Suppressor macrophage (primary cell): ENCODE measurements around the gene MTSS2.
A peak's percentile ranks its signal among the peaks of the same experiment; 100 is the strongest.

ENCODE experiments used
- DNase-seq, 4 experiments: peaks; one replicate each; pipeline ENCODE4 v3.0.0-alpha.2; 2020 to 2022

The MTSS2 gene

DNA sequence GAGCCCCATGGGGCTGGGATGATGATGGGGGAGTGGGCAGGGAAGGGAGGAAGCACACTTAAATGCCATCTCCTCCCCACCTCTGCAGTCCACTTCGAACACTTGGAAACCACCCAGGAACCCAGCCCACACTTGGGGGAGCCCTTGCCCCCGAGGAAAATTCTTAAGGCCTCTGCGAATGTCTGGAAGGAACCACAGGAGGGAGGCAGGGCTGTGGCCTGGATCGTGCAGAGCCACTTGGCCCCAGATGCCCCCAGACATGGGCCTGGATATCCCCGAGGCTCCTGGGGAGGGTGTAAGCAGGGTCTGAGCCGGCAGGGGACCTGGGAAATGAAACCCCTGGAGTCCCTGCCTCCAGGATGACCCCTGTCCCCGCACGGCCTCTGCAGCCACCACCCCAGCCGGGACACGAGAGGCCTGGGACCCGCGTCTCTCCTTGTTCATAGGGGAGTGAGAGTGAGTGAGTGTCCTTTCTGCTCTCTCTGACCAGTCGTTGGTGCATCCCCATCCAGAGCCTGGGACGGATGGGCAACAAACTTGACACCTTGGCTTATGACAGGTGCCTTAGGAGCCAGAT is 11.8 kb upstream of the MTSS2 start:
- DNase-seq, result no peak

DNA sequence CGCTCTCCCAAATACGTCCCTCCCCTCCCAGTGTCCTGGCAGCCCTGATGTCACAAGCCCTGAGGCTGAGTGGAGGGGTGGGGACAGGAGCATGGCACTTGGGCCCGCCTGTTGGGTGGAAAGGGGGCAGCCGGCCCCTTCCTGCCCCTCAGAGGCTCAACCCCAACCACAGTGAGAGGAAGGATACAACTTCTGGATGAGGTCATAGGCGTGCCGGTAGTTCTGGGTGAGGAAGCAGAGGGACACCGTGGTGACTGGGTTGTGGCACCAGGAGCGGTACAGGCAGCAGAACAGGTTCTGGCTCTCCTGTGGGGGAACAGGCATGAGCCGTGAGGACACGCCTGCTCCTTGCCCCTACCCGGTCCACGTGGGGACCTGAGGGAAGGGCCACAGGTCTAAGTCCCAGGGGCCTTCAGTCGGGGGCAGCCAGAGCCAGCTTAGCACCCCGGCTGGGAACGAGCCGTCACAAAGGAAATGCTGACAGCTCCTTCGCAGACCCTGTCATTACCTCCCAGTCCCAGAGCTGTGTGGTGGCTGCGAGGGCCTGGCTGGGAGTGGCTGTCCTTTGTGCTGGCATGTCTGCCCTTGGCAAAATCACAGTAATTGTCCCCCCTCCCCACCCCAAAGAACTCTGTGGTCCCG is 11.2 kb upstream of the MTSS2 start:
- peak in 1 of 4 experiments; percentile 19 for DNase-seq

DNA sequence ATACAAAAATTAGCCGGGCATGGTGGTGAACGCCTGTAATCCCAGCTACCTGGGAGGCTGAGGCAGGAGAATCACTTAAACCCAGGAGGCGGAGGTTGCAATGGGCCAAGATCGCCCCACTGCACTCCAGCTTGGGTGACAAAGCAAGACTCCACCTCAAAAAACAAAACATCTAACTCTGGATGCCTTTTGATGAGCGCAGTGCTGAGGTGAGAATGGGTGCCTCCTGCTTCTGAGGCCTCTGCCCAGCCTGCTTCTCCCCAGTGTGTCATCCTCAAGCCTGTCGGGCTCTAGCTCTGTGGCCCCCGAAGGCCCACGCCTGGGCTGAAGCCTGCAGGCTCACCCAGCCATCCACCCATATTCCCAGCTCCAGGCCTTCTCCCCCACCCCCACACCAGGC is 10.5 kb upstream of the MTSS2 start:
- no peak for DNase-seq

DNA sequence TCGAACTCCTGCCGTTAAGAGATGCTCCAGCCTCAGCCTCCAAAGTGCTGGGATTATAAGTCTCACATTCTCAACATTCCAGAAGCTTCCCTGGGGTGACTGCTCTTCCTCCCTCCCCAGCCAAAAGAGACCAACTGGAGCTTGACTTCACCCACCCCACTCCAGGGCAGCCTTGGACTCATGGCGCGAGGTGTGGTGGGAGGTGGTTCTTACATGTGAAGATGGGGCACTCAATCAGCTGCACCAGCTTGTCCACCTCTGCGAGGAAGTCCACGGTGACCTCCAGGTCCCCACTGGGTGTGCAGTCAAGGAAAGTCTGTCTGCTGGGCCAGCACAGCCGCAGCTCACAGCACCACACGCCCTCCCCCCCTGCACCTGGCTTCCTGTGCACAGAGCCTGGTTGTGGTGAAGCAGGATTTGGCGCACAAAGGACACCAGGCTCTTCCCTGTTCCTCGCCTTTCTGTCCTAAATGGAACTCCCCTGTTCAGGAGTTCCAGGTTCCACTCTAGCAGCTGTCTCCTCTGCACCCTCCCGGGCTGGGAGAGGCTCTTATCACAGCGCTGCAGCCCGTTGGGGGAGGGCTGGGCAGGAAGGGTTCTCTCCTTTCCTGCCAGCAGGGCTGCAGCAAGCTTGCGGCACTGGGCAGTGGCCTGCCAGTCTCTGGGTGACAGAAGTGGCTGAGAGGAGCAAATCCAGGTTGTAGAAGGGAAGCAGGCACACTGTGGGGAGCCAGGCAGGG is 9.6 kb upstream of the MTSS2 start:
- DNase-seq, result no peak

DNA sequence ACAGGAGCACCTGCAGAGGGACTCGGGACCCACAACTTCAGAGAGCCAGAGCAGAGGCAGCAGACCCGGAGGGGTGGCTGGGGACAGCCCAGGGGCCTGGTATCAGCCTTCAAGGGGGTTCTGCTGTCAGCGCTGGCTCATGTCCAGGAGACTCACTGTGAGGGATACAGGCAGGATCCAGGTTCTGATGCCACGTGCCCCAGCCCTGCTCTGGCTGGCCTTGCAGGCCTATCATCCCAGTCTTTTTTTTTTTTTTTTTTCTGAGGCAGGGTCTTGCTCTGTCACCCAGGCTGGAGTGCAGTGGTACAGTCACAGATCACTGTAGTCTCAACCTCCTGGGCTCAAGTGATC is 9.0 kb upstream of the MTSS2 start:
- DNase-seq, result no peak

DNA sequence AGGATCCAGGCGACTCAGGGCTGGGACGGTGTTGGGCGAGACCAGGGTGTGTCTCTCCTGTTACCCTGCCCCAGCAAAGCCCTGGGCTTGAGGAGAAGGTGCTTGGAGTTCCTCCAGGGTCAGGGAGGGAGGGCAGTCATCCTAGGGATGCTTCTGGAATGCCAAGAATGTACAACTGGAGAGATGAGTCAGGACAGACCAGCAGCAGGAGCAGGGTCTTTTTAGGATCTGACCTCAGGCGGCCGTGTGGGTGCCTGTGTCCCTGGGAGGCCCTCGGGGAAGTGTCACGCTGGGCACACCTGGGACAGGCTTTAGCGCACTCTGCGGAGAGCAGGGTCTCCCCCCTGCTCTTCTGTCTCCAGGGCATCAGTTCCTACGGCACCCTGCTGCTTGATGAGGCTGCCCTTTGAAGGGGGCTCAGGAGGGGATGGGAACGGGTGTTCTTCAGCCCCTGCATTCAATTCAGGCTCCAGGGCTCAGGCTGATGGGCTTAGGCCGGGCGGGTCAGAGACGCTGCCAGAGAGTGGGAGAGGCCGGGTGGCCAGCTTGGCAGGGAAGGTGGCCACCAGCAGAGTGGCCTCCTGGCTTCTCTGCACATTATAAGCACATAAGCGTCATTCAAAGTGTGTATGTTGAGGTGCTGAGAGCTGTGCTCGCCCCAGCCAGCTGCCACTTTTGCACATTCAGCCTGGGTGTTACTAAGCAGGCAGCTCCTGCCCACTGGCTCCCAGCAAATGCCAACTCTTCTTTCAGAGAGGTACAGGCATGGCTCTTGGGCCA is 8.4 kb upstream of the MTSS2 start:
- DNase-seq, result no peak

DNA sequence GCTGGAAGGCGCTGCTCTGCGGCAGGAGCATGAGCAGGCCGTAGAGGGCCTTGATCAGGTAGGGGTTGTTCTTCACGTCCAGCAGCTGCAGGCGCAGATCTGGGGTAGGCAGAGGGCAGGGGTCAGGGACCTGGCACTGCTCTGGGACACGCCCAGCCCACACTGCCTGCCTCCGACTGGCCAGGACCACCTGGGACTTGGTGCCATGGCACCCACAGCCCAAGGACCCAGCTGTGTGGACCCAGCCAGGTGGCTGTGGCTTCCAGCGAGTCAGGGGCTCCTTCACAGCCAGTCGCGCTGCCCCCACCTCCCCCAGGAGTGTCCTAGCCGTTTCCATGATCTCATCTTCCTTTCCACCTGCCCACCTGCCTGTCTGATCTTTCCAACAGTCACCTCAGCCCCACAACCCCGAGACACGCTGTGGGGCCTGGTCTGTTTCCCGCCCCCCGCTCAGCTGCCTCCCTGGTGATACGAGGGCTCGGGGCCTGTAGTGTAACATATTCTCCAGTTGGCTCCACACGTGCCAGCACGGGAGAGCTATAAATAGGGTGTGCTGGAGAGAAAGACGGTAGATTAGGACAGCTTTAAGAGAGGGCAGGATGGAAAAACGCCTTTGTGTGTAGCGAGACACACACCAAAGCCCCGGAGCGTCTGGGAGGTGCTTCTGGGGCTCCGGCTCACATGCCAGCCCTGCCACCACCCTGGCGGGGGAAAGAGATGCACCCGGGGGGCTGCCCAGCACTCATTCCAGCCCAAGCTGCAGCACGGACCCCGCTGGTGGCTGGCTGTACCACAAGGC is 7.2 kb upstream of the MTSS2 start:
- no peak for DNase-seq

DNA sequence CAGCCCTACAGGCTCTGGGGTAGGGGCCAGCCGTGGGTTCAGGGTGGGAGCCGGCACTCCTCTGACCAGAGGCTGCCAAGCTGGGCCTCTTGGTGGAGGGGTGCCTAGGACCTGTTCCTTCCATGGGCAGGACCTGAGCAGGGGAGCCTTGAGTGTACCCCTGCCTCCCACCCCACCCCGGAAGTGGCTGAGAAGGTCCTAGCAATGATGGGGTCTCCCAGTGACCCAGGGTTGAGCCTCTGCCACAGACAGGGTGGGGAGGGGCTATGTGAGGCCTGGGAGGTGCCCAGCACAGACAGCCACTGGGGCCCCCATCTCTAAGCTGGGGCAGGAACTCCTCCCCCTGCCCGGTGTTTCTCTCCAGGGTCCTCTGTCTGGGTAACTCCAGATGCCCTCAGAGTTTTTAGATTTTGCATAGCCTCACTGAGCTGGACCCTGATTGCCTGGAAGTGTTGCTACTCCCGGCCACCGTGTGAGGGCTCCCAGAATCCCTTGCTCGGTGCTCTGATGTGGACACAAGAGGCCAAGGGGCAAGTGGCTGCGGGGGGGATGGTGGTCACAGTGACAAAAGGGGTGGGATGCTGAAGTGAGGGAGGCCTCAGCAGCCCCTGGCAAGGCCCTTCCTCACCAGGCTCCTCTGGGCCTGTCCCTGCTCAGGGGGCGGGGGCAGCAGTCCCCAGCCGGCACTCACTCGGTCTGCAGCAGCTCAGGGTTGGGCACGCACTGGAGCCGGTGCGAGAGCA is 6.4 kb upstream of the MTSS2 start:
- DNase-seq, result no peak

DNA sequence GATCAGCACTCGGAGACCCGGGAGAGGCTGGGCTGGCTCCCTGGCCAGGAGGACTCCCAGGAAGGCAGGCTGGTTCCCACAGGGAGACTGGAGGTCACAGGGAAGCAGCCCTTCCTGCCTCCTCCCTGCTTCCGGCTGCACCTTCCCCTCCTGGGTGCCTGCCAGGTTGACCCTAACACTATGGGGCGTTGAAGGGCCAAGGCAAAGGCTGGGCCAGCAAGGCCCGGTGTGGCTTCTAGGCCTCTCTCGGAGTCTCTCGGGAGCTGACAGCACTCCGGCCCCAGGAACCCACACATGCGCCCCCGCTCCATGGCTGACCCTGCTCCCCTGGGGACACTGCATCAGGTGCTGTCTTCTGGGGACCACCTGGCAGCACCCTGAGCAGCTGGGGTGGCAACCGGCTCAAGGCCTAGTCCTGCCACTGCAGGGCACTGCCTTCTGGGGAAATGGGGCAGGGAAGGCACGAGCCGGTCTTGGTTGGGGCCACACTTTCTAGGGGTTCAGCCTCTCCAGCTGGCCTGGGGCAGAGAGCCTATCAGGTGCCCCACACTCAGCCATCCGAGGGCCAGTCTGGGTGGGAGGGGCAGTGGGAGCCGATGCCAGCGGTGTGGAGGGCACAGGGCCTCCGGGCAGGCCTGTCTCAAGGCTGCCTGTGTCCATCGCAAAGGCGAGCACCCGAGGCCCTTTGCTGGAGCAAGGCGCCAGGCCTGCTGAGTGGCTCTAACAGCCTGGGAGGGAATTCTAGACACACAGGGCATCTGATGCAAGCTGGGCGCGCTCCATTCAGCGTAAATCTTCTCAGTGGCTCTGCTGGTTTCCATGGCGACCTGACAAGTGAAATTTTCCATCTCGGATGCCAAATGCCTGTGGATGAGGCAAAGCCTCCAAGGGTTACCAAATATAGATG is 5.6 kb upstream of the MTSS2 start:
- no peak for DNase-seq

DNA sequence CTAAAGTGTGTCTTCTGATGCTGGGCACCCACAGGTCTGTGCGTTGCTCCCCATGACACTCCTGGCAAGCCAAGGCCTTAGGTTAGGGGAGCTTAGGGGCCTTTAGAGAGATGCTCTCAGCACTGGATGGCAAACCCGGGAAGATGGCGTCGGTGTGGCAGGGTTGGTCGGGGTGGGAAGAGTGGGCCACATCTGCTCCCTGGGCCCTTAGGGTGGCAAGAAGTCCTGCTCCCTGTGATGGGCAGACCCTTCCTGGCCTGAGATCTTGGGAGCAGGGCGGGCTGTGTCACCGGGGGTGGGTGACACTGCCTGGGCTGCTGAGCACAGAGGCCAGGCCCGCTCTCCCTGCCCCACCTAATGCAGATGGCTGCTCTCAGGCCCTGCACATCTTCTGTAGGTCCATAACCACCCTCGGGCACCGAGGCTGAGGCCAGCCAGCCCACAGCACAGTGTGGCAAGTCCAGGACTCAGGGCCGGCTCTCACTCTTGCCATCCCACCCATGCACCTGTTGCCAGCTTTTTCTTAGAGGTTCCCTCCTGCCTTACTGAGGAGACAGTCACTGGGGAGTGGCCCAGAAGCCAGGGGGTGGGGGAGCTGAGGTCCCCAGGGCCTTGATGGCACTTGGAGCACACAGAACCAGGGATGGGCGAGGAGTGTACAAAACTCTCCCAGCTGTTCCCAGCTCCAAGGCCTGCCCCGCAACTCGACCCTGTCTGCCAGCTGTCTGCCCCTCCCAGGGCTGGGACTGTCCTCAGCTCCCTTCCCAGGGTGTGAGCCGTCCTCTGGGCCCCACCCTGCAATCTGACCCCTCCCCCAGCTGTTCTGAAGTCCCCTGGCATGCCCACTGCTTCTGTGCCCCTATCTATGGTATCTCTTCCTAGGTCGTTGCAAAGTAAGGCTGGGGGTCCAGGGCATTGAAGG is 4.4 kb upstream of the MTSS2 start:
- no peak for DNase-seq

DNA sequence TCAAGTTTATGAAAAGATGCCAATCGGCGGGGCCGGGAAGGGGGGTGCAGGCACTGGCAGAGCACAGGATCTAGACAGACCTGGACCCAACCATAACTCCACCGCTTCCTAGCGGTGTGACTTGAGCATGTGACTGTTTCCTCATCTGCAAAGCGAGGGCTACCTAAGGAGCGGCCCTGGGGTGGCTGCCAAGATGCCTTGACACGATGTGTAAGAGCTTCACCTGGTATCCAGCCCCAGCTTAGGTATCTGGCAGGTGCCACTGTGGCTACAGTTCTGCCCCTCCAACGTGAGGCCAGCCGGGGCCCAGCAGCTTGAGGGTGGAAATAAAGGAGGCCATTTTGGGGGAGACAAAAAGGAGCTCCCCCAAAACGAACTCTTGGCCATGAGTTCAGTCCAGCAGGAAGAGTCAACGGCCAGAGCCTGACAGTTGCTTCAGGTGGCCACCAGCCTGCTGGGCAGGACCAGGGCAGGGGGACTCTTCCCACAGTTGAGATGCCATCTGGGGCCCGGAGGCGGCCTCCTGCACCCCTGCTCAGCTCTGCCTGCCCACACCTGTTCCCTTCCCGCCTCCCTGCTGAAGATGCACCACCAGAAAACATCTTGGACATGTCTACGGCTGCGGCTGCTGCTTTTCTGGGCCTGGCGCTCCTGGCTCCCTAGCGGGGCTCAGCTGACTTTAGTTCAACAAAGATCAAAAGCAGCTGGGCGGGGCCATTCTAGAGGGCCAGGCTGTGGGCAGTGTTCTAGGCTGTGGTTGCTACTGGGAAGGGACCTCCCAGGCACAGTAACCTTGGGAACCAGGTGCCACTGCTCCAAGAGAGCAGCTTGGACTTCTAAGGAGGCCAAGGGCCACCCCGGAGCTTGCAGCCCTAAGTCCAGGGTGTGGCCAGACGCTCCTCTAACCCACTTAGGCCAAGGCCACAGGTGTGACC is 3.4 kb upstream of the MTSS2 start:
- no peak for DNase-seq

DNA sequence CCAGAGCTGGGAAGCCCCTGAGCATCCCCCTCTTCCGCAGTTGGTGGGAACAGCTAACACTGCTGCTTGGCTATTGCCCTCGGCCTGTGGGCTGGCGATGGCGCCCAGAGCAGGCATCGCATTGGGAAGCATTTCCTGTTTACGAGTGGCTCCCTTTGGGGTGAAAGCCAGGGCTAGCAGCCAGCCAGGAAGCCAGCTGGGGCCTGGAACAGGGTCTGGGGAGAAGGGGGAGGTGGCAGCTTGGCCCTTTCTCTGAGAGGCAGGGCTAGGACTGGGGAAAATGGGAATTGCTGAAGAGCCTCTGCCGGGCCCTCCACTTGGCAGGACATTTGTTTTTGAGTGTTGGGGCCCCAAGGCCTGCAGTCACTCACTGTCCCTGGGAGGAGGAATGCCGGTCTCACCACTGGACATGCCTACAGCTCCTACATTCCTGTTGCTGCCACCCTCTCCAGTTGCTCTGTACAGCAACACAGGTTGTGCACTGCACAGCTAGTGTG is 2.4 kb upstream of the MTSS2 start:
- no peak for DNase-seq

DNA sequence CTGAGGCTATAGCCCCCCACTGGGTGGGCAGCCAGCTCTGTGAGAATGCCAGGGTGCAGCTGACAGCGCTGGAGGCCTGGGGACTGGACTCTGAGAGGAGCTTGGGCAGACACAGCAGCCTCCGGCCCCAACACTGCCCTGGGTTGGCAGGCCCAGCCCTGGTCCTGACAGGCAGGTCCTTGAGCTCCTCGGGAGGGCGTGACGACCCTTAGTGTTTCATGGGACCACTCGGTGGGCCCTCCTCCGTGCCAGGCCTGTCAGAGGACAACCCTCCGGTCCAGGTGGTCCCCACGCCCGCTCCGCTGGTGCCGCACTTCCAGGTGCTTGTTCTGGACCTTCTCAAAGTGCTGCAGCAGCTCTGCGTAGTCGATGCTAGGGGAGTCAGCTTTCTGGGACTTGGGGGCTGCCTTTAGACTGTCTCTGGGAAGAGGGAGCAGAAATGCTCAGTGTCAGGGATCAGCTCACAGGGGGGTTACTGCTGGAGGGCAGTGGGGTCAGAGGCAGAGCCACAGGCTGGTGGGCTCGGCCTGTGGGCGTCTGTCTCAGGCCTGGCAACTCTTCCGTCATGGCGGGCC is 1.9 kb upstream of the MTSS2 start:
- DNase-seq, result no peak

DNA sequence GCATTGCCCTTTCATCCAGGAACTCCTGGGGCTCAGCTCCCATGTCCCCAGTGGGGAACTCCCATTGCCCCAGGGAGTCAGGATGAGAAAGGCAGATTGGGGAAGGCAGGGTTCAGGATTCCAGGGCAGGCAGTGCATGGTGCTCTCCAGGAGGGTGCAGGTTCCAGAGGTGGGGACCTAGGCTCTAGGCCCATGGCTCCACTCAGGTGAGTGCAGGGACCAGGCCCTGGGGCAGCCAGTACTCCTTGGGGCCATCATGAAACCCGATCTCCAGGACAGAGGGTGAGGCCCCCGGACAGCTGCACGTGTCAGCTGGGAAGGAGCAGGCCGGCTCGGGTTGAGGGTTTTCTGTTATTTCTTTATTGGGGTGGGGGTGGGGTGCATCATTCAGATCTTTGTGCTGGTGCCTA is 1.3 kb upstream of the MTSS2 start:
- no peak for DNase-seq

DNA sequence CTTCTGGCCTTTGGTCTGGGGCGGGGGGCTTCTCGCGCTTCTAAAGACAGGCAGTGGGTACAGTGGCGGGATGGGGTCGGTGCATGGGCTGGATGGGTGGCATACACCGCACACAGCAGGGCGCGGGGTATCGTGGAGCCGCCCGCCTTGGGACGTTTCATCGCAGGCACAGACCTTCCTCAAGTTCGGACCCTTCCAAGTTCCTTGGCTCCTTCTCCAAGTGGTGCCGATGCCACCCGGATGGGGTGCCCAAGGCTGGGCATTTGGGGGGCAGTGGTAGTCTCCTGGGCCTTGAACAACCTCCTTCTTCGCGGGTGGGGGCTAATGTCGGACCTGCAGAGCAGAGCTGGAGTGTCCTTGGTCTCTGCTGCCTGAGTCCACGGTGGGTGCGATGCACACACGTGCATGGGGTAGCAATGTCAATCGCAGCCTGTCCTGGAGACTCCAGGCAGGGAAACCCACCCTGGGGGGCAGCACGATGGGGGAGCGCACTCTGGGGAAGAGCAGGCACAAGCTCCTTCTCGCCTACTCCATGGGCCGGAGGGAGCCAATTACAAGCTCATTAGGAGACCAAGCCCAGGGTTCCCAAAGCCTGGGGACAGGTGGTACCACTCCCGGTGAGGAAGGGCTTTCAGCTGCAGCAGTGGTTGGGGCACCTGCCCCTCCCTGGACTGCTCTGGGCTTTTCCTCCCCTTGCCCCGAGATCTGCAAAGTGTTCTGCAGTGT is 686 bp upstream of the MTSS2 start:
- no peak for DNase-seq

DNA sequence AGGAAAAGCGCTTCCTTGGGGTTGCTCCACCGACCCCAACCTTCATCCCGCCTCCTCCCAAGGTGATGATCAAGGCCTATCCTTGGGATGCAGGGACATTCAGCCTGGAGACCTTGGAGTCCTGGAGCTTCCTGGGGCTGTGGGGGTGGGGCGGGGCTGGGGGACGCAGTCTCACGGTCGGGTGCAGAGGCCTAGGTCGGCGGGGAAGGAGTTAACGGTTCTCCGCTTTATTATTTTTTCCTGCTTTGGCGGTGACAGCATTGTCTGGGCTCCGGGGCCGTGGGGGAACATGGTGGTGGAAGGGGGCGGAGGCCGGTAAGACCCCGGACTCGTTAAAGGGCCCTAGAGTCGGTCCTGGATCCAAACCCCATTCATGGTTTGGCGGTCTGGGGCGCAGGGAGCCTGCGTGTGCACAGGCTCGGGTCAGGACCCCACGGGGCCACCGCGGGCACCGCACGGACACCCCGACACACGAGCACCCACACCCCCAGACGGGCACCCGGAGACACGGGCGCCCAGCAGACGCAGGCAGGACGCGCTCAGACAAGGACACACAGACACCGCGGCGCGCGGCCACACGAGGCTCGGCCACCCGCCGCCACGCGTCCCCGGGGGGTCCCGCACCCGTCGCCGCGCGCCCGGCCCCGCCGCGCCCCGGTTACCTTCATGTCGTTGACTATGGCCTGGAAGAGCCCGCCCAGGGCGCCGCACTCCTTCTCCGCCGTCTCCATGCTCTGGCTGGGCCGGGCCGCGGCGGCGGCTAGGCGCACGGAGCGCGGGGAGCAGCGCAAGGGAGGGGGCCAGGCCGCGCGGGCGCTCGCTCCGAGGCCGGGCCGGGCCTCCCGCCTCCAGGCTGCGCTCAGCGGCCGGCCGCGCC is 554 bp downstream of the MTSS2 start:
- peak in 3 of 4 experiments; percentile 12 to 65 (median 45) for DNase-seq
